H1 (cell line): ENCODE measurements around the gene LPP. TPM values are rescaled to one million over a fixed set of nuclear protein-coding genes. Genes with fewer than 3 reads are reported as not detected.

Source experiments
- CTCF ChIA-PET: fragments of 300-600 bp; sonication (Branson Sonifier 250); formaldehyde crosslinking; loops from one replicate; lab custom pipeline; 2021; ENCODE audit not compliant: partially characterized antibody; lab: Charles Lee
- POLR2A ChIA-PET: fragments of 300-600 bp; sonication (Branson Sonifier 250); formaldehyde crosslinking; loops from one replicate; lab custom pipeline; 2021; ENCODE audit warnings: inconsistent platforms; ENCODE audit not compliant: partially characterized antibody; lab: Charles Lee
- DNase-seq, 2 experiments: peaks; one replicate each; pipeline versions ENCODE4 v3.0.0 to v3.0.0-alpha.2; 2010 to 2022; ENCODE audit warnings: low spot score in 2 of 2, low read depth in 1 of 2, mixed read lengths in 1 of 2
- FAIRE-seq: peaks from 2 replicates; lab custom pipeline; 2011; peaks lifted over from hg19 to GRCh38; lab: Jason Lieb, UNC
- H2AFZ ChIP-seq: 2 replicates; pipeline ENCODE4 v1.8.1; 2012; ENCODE audit warnings: low read length, inconsistent platforms
- H2AK5ac ChIP-seq: 2 replicates; pipeline ENCODE4 v1.6.1; 2013; ENCODE audit warnings: low read depth, low read length
- H2BK120ac ChIP-seq: replicated peaks from 2 replicates; pipeline ENCODE3; 2013; ENCODE audit warnings: low read depth, low read length, inconsistent platforms
- H2BK12ac ChIP-seq: 2 replicates; pipeline ENCODE4 v1.6.1; 2013; ENCODE audit warnings: low read depth, low read length
- H2BK15ac ChIP-seq: 2 replicates; pipeline ENCODE4 v1.6.1; 2013; ENCODE audit warnings: low read length
- H2BK20ac ChIP-seq: 2 replicates; pipeline ENCODE4 v1.6.1; 2013; ENCODE audit warnings: low read length
- H2BK5ac ChIP-seq: 2 replicates; pipeline ENCODE4 v1.6.1; 2013; ENCODE audit warnings: low read depth, low read length
- H3K14ac ChIP-seq: 2 replicates; pipeline ENCODE4 v1.6.1; 2013; ENCODE audit warnings: inconsistent platforms; ENCODE audit not compliant: insufficient read length
- H3K18ac ChIP-seq: 2 replicates; pipeline ENCODE4 v1.6.1; 2013; ENCODE audit warnings: low read length; ENCODE audit errors: extremely low read depth
- H3K23ac ChIP-seq: 2 replicates; pipeline ENCODE4 v1.6.1; 2013; ENCODE audit warnings: inconsistent platforms; ENCODE audit not compliant: insufficient read length
- H3K23me2 ChIP-seq: 2 replicates; pipeline ENCODE4 v1.6.1; 2013; ENCODE audit warnings: low read depth, low read length
- H3K27ac ChIP-seq: 2 replicates; pipeline ENCODE4 v1.6.1; 2011; ENCODE audit warnings: low read depth, low read length, inconsistent platforms
- H3K27me3 ChIP-seq, 4 experiments: replicated peaks in 1 of 4; 1 replicate in 1 of 4; 2 replicates in 3 of 4; pipeline versions ENCODE4 v1.6.1 to v1.8.1; 2011 to 2013; ENCODE audit warnings: low read length in 3 of 4, mild to moderate bottlenecking in 3 of 4, inconsistent platforms in 2 of 4, mixed read lengths in 2 of 4, moderate library complexity in 1 of 4; ENCODE audit not compliant: control insufficient read depth in 3 of 4, insufficient read depth in 3 of 4; ENCODE audit errors: extremely low read depth in 1 of 4
- H3K36me3 ChIP-seq, 4 experiments: 2 replicates each; pipeline versions ENCODE4 v1.6.1 to v1.8.1; 2011 to 2013; ENCODE audit warnings: mild to moderate bottlenecking in 4 of 4, low read length in 3 of 4, moderate library complexity in 2 of 4, control low read depth in 1 of 4, inconsistent platforms in 1 of 4; ENCODE audit not compliant: insufficient read depth in 4 of 4, control insufficient read depth in 2 of 4
- H3K4ac ChIP-seq: replicated peaks from 2 replicates; pipeline ENCODE3; 2013; ENCODE audit warnings: low read length, low read depth, mixed read lengths, inconsistent platforms; ENCODE audit not compliant: insufficient read length
- H3K4me1 ChIP-seq, 4 experiments: replicated peaks in 1 of 4; 1 replicate in 1 of 4; 2 replicates in 3 of 4; pipeline versions ENCODE4 v1.6.1 to v1.8.1; 2011 to 2013; ENCODE audit warnings: low read length in 3 of 4, inconsistent platforms in 2 of 4, mixed read lengths in 1 of 4; ENCODE audit not compliant: insufficient read depth in 4 of 4, control insufficient read depth in 3 of 4
- H3K4me2 ChIP-seq, 2 experiments: 2 replicates each; pipeline versions ENCODE4 v1.6.1 to v1.8.1; 2011 to 2013; ENCODE audit warnings: low read depth in 2 of 2, low read length in 2 of 2, control low read depth in 1 of 2, inconsistent platforms in 1 of 2, mild to moderate bottlenecking in 1 of 2; ENCODE audit not compliant: insufficient read depth in 1 of 2
- H3K4me3 ChIP-seq, 4 experiments: fragments of 200-600, 300-600 bp in 1 of 4; sonication (generic), shearing (Covaris generic), sonication (Bioruptor Twin) in 1 of 4; 2 replicates each; pipeline versions ENCODE4 v1.5.1 to v1.8.1; 2011 to 2016; ENCODE audit warnings: low read length in 4 of 4, low read depth in 3 of 4, control low read depth in 2 of 4, inconsistent platforms in 2 of 4, mild to moderate bottlenecking in 2 of 4, mixed read lengths in 1 of 4, moderate library complexity in 1 of 4; ENCODE audit not compliant: insufficient read depth in 2 of 4; ENCODE audit errors: extremely low read depth in 1 of 4
- H3K56ac ChIP-seq: replicated peaks from 2 replicates; pipeline ENCODE3; 2013; ENCODE audit warnings: low read depth, mild to moderate bottlenecking, mixed read lengths, low read length, inconsistent platforms; ENCODE audit not compliant: insufficient read length
- H3K79me1 ChIP-seq: 2 replicates; pipeline ENCODE4 v1.6.1; 2013; ENCODE audit warnings: low read depth, low read length, control low read depth
- H3K79me2 ChIP-seq, 2 experiments: 2 replicates each; pipeline versions ENCODE4 v1.6.1 to v1.8.1; 2012 to 2013; ENCODE audit warnings: low read length in 2 of 2, mild to moderate bottlenecking in 2 of 2, inconsistent platforms in 1 of 2; ENCODE audit not compliant: insufficient read depth in 2 of 2, control insufficient read depth in 1 of 2
- H3K9ac ChIP-seq, 4 experiments: replicated peaks in 1 of 4; 1 replicate in 1 of 4; 2 replicates in 3 of 4; pipeline versions ENCODE4 v1.6.1 to v1.8.1; 2011 to 2013; ENCODE audit warnings: low read depth in 3 of 4, low read length in 3 of 4, control low read depth in 2 of 4, mild to moderate bottlenecking in 2 of 4, moderate library complexity in 2 of 4, inconsistent platforms in 1 of 4; ENCODE audit errors: extremely low read depth in 1 of 4
- H3K9me3 ChIP-seq, 2 experiments: 2 replicates each; pipeline versions ENCODE4 v1.6.1 to v1.8.1; 2012 to 2013; ENCODE audit warnings: mild to moderate bottlenecking in 2 of 2, moderate library complexity in 2 of 2, control low read depth in 1 of 2, inconsistent platforms in 1 of 2, low read depth in 1 of 2, low read length in 1 of 2, mixed read lengths in 1 of 2; ENCODE audit not compliant: insufficient read depth in 2 of 2
- H4K20me1 ChIP-seq, 2 experiments: replicated peaks in 1 of 2; 2 replicates each; pipeline versions ENCODE3 to v1.8.1; 2011 to 2013; ENCODE audit warnings: inconsistent platforms in 2 of 2, low read length in 2 of 2, mild to moderate bottlenecking in 1 of 2; ENCODE audit not compliant: insufficient read depth in 2 of 2, control insufficient read depth in 1 of 2
- H4K5ac ChIP-seq: 2 replicates; pipeline ENCODE4 v1.6.1; 2013; ENCODE audit warnings: low read length, low read depth, mixed read lengths, inconsistent platforms; ENCODE audit not compliant: insufficient read length
- H4K8ac ChIP-seq: 2 replicates; pipeline ENCODE4 v1.8.0; 2013; ENCODE audit warnings: mild to moderate bottlenecking, moderate library complexity, low read length, inconsistent platforms; ENCODE audit not compliant: insufficient read depth; ENCODE audit errors: extremely low read depth
- H4K91ac ChIP-seq: replicated peaks from 2 replicates; pipeline ENCODE3; 2013; ENCODE audit warnings: low read length, mixed read lengths, inconsistent platforms; ENCODE audit not compliant: insufficient read length
- CEBPB ChIP-seq: IDR thresholded peaks from 2 replicates; pipeline ENCODE4 v1.6.1; 2012; ENCODE audit warnings: low read depth, low read length
- CREB1 ChIP-seq: IDR thresholded peaks from 2 replicates; pipeline ENCODE4 v1.6.1; 2012; ENCODE audit warnings: inconsistent platforms
- GABPA ChIP-seq: IDR thresholded peaks from 2 replicates; pipeline ENCODE4 v1.6.1; 2011; ENCODE audit warnings: mild to moderate bottlenecking, low read length, moderate library complexity, borderline replicate concordance; ENCODE audit not compliant: insufficient read depth
- MAFK ChIP-seq: IDR thresholded peaks from 2 replicates; pipeline ENCODE4 v1.6.1; 2012; ENCODE audit warnings: low read depth, mild to moderate bottlenecking, improper control_type of control experiment, low read length
- RBBP5 ChIP-seq: IDR thresholded peaks from 2 replicates; pipeline ENCODE4 v1.7.1; 2012; ENCODE audit warnings: low read depth, mild to moderate bottlenecking, inconsistent platforms, low read length, moderate library complexity, borderline replicate concordance
- RFX5 ChIP-seq: IDR thresholded peaks from 2 replicates; pipeline ENCODE4 v1.6.1; 2011; ENCODE audit warnings: low read depth, low read length, improper control_type of control experiment, borderline replicate concordance
- SP1 ChIP-seq: IDR thresholded peaks from 2 replicates; pipeline ENCODE4 v1.6.1; 2011; ENCODE audit warnings: low read depth, low read length
- SP4 ChIP-seq: IDR thresholded peaks from 2 replicates; pipeline ENCODE4 v1.6.1; 2012; ENCODE audit warnings: low read length, inconsistent platforms
- ZNF274 ChIP-seq: IDR thresholded peaks from 2 replicates; pipeline ENCODE4 v1.7.0; 2012; ENCODE audit warnings: low read length, borderline replicate concordance; ENCODE audit errors: extremely low read depth
- WGBS, 2 experiments: shearing (Covaris generic) in 1 of 2; methylation state at CpG; one replicate each; pipeline versions ENCODE4 v1.1.6 to v1.1.7; 2013 to 2015; ENCODE audit warnings: low lambda C conversion rate in 2 of 2, mixed read lengths in 2 of 2, inconsistent platforms in 1 of 2, low coverage in 1 of 2, missing lambda C conversion rate in 1 of 2; ENCODE audit not compliant: insufficient replicate concordance in 2 of 2, insufficient coverage in 1 of 2, insufficient read length in 1 of 2; ENCODE audit errors: extremely low coverage in 1 of 2, missing lambda C conversion rate in 1 of 2; 5-methylcytosine and 5-hydroxymethylcytosine counted together
- polyA plus RNA-seq, 7 experiments: library from polyadenylated mRNA; depleted of rRNA in 3 of 7; stranded (reverse) in 5 of 7; unstranded in 2 of 7; fragments of >200 nt in 5 of 7; fragments of 200-250 nt in 2 of 7; gene quantifications; 1 replicate in 5 of 7; 2 replicates in 1 of 7; 4 replicates in 1 of 7; pipeline versions ENCODE4 v1.2.1 to v1.2.3, GENCODE V29; 2011 to 2013; ENCODE audit warnings: missing spikeins in 2 of 7, mixed read lengths in 2 of 7
- total RNA-seq: library from RNA; stranded (reverse); fragmentation: NEBNext Ultra II Directional; extraction: Animal tissue kit (Norgen Biotek cat#: 25700); gene quantifications from 2 replicates; pipeline ENCODE4 v1.2.1, GENCODE V29; 2021
- TF ChIP-seq, protein P1 (sequence below): IDR thresholded peaks from 2 replicates; pipeline ENCODE4 v1.6.1; 2011; ENCODE audit warnings: low read length, improper control_type of control experiment

The LPP gene
- total and polyA plus RNA-seq, 2 of the 8 experiments (the other 6 are each of a cell fraction or from before 2014, with no cell fraction given), result 10.0 to 53.3 TPM

DNA sequence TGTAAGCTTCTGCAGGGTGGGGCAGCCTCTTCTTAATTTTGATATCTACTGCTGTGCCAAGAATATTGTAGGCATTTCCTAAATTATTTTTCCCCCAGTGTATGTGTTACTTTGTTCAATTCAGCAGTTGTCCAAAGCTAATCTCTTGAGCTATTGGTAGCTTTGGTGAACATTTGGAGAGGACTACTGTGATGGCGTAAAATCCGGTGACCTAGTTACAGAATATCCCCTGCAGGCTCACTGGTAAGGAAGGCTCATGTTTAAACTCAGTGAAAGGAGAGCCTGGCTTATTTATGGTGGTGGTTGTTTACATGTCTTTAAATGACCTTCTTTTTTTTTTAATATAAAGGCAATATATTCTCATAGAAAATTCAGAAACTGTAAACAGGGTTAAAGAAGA lies 105.6 kb downstream of the LPP start:
- H3K27ac ChIP-seq, result no peak overlapping the region
- no peak overlapping the region for H3K4me3 ChIP-seq
- H3K4me1 ChIP-seq, result no peaks in the 10 kb centered on the region; a peak in 1 of 7 replicates
- no peak overlapping the region for H3K4ac ChIP-seq
- no peaks in the 10 kb centered on the region for H3K79me2 ChIP-seq
- H2BK15ac ChIP-seq, result no peak overlapping the region
- no peaks in the 10 kb centered on the region for H4K20me1 ChIP-seq
- no peak overlapping the region for H3K9ac ChIP-seq
- no peak overlapping the region for H3K4me2 ChIP-seq
- H3K14ac ChIP-seq, result no peak overlapping the region
- no peak overlapping the region for H3K56ac ChIP-seq
- H4K91ac ChIP-seq, result no peak overlapping the region
- WGBS, 2 experiments, result 100% methylated on average over 2 of the region's 2 CpGs; no CpG with 5 or more reads in 1 of the 2 experiments
- FAIRE-seq (no peak), DNase-seq (no peak)
- no peaks in the 10 kb centered on the region for H3K36me3 ChIP-seq
- no peak overlapping the region for H3K18ac ChIP-seq
- H2BK12ac ChIP-seq, result no peak overlapping the region
- no peak overlapping the region for H4K8ac ChIP-seq
- H3K9me3 ChIP-seq, result no peaks in the 10 kb centered on the region
- no peaks in the 10 kb centered on the region; the same call in 1 of the 2 replicates for H3K79me1 ChIP-seq
- ChIA-PET POLR2A (no interaction called here), CTCF (interaction anchor here (0.7 to 2.5 kb wide), 4 partner anchors 10 to 519 kb away, joined by 3 to 9 read pairs (median 4); no protein-coding TSS in a partner anchor)
- TF ChIP-seq SP1 (no peak), CEBPB (no peak), MAFK (no peak), RFX5 (no peak), CREB1 (no peak), RBBP5 (no peak), SP4 (no peak), ZNF274 (no peak), GABPA (no peak)
- TF ChIP-seq, protein P1, sequence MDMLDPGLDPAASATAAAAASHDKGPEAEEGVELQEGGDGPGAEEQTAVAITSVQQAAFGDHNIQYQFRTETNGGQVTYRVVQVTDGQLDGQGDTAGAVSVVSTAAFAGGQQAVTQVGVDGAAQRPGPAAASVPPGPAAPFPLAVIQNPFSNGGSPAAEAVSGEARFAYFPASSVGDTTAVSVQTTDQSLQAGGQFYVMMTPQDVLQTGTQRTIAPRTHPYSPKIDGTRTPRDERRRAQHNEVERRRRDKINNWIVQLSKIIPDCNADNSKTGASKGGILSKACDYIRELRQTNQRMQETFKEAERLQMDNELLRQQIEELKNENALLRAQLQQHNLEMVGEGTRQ, result no peak
- no peak overlapping the region for H3K23ac ChIP-seq
- H3K23me2 ChIP-seq, result no peaks in the 10 kb centered on the region
- no peak overlapping the region for H2BK5ac ChIP-seq
- no peaks in the 10 kb centered on the region for H3K27me3 ChIP-seq
- no peak overlapping the region for H4K5ac ChIP-seq
- H2AFZ ChIP-seq, result no peak overlapping the region
- H2BK20ac ChIP-seq, result no peak overlapping the region
- H2AK5ac ChIP-seq, result no peak overlapping the region
- no peak overlapping the region for H2BK120ac ChIP-seq
